GM04503 (cell line): ENCODE measurements around the gene MTPN.

Experiments used
- DNase-seq: peaks from one replicate; pipeline ENCODE4 v3.0.0-alpha.2; 2012; ENCODE audit warnings: low read depth

Gene MTPN

DNA sequence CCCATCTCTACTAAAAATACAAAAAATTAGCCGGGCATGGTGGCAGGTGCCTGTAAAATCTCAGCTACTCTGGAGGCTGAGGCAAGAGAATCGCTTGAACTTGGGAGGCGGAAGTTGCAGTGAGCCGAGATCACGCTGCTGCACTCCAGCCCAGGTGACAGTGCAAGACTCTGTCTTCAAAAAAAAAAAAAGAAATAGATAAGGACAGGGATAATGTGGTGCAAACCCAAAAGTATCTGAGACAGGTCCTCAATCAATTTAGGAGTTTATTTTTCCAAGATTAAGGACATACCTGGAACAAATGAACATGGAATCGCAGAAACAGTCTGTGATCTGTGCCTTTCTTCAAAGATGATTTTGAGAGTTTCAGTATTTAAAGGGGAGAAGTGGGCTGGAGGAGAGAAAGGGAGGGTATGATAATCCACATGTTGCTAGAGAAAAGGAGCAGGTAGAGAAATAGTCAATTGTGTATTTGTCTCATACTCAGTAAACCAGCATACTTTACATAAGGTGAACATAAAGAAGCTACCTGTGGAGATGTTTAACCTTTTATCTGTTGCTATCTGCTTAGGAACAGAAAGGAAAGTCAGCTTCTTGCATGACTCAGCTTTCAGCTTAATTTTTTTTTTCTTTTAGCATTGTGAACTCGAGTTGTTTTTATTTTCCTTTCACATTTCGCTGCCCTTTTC, 4.9 kb upstream of the MTPN start:
- DNase-seq = no peak

- DNase-seq = no peak
These were observed 3.6 kb upstream of the MTPN start for GRCh38 chr7:135980665-135981180.

GRCh38 chr7:135980012-135980551, 2.9 kb upstream of the MTPN start:
- DNase-seq = no peak

GRCh38 chr7:135979471-135980011, 2.4 kb upstream of the MTPN start:
- DNase-seq = no peak

DNA sequence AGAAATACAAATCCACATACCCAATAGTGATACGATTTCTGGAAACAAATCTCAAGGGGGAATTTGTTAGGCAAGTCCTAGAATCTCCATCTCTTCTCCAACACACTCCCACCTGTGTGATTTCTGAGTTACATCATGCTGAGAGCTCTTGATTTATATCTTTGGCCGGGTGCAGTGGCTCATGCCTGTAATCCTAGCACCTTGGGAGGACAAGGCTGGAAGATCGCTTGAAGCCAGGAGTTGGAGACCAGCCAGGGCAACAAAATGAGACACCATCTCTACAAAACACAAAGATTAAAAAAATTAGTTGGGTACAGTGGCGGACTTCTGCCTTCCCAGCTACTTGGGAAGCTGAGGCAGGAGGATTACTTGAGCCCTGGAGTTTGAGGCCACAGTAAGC, 1.5 kb upstream of the MTPN start:
- no peak for DNase-seq

GRCh38 chr7:135977742-135978066, 545 bp upstream of the MTPN start:
- no peak for DNase-seq

- DNase-seq = no peak
These were observed 700 bp downstream of the MTPN start for GRCh38 chr7:135976312-135977006.

GRCh38 chr7:135975166-135975565, 2.0 kb downstream of the MTPN start:
- no peak for DNase-seq

GRCh38 chr7:135974667-135975066, 2.5 kb downstream of the MTPN start:
- no peak for DNase-seq

- DNase-seq = no peak
These were observed 5.8 kb downstream of the MTPN start for GRCh38 chr7:135971366-135971725.

DNA sequence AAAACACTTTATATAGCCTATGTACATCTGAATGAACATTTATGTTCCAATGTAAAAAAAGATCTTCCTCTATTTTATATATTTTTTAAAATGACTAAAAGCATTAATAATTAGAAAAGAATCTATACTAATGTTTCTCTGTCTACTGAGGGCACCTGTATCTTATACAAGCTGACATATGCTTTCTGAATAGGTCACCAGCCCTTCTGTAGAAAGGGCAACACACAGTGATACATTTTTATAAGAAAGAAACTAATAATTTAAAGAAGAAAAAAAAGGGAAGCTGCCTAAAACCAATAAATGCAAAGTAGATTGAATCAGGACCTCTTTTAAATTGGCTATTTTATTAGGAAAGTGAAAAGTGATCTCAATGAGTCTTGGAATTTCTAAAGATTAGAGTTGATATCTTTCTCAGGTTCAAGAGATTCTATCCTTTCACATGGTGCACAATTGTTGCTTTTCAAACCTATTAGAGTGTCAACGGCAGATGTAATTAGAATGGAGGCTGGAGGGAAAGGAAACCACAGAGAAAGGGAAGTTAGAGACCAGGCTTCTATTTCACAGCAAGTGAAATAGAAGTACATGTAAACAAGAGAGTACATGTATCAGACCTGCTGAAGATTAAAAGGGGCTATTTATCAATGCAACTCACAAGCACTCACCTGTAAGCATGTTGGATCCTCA, 6.3 kb downstream of the MTPN start:
- no peak for DNase-seq

- DNase-seq = no peak
These were observed 7.1 kb downstream of the MTPN start for GRCh38 chr7:135970045-135970444.

- no peak for DNase-seq
These were observed 10.7 kb downstream of the MTPN start for GRCh38 chr7:135966341-135967043.

DNA sequence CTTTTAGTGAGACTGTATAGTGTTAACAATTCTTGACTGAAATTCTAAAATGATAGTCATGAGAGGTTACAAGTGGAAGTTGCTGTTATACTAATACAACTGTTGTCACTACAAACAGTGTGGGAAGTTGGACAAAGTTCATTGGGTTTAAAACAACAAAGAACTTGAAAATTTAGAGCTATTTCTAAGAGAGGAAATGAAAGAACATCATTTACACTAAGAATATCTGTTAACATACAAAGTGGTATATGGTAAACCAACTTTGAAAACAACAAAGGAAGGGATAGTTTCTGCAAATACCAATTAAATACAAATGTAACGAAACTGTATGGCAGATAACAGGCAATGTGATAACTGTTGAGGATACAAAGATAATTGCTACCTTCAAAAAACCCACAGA, 11.6 kb downstream of the MTPN start:
- no peak for DNase-seq

DNA sequence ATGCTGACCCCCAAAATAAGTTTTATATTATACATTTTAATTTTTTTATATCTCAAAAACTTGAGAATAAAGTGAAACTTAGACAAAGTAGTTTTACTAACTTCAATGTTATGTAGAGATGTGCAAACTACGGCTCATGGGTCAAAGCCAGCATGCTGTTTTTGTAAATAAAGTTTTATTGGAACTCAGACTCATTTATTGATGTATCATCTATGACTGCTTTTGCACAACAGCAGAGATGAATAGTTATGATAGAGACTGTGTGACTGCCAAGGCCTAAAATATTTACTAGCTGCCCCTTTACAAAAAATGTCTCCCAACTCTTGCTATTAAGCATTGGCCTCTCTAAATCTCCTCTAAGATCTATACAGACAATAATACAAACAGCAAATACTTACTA, 12.4 kb downstream of the MTPN start:
- DNase-seq = no peak

DNA sequence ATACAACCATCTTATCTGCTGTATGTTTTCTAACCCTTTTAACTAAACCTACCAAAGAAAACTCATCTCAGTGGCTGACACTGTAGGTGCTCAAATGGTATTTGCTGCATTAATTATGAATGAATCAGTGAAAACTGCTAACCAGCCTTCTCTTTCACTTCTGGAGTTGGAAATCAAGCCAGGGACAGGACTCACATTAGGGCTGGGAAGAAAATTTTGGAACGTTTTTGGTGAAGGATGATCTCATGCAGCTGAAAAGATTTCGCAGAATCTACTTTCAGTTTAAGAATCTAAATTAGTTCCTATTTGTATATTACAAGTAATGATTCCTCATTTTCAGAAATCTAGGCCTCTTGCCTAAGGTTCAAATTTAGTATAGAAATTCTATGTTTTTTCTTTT, 12.9 kb downstream of the MTPN start:
- no peak for DNase-seq

GRCh38 chr7:135962802-135963201, 14.4 kb downstream of the MTPN start:
- no peak for DNase-seq

- DNase-seq = no peak
These were observed 16.3 kb downstream of the MTPN start for GRCh38 chr7:135960709-135961451.

DNA sequence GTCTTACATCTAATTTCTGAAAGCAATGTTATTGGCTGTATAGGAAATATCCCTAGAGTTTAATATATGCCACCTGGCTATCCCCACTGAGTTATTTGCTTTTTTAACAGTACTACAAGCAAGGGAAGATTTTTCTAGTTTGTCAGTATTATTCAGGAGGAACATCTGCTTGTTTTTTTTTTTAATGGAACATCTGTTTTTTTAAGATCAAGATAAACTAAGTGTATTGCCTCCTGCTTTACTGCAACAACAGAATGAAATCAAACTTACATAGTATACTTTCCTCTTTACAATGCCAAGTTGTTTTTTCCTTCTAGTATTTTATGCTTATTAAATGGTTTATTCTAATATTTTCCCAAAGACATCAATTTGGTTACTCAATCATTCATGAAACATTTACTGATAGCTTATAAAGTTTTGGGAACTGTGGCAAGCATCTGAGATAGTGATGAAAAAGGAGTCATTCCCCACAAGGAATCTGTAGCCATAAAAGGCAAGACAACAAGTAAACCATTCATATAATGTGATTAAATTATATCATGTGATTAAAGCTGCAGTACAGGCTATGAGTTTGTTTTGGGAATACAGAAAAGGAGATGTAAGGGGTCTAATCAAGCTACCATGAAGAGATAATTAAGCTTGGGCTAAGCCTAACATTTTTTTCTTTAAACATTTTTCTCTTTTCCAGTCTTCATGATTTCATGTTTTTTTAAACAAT, 17.4 kb downstream of the MTPN start:
- DNase-seq = no peak

DNA sequence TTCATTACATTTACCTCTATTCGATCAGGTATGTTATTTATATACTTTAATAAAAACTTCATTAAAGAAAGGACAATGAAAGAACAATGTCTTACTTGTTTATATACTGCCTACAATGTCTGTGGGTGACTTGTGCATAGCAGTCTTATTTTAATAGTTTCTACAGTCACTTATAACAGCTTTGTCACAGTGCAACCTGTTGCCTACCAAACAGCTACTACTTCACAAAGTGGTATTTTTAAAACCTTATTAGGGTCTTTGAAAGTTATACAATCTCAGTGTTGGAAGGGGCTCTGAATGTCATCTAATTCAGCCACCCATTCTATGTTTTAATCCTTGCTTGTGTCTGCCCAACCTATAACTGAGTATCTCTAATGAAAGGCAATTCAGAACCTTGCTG, 19.0 kb downstream of the MTPN start:
- no peak for DNase-seq

GRCh38 chr7:135957627-135958026, 19.5 kb downstream of the MTPN start:
- no peak for DNase-seq
